Gastrocnemius medialis (tissue), 4 donors: ENCODE measurements around the gene TAX1BP3.

Experiments
- POLR2A ChIP-seq, 2 donors: fragments of 450-650 bp; IDR thresholded peaks; one replicate each; pipeline ENCODE4 v1.6.1; 2017; ENCODE audit warnings: antibody characterized with exemption in 2 of 2, mild to moderate bottlenecking in 2 of 2, moderate library complexity in 2 of 2
- TF ChIP-seq, protein P1 (sequence below), 5 experiments: fragments of 450-650 bp in 3 of 5; fragments of 200-600 bp in 2 of 5; sonication (generic) in 2 of 5; IDR thresholded peaks in 4 of 5; conservative IDR thresholded peaks in 1 of 5; 1 replicate in 4 of 5; 2 replicates in 1 of 5; pipeline ENCODE4 v1.5.1; 2016 to 2019; ENCODE audit warnings: antibody characterized with exemption in 5 of 5, mild to moderate bottlenecking in 3 of 5, moderate library complexity in 3 of 5

DNA sequence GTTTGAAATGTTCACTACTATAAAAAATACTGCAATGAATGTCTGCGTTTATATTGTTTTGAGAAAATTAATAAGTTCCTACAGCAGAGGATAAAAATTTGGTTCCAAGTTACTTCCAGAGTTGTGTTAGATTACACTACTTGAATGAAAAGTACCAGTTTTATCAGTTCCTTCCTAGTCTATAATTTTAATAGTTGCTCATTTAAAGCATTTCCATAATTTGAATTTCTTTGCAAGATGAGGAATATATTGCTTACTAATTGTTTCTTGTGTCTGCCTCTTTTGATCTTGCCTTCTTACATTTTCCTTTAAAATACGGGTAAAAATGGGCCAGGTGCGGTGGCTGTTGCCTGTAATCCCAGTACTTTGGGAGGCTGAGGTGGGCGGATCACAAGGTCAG lies 4.2 kb upstream of the TAX1BP3 start:
- TF ChIP-seq, protein P1, sequence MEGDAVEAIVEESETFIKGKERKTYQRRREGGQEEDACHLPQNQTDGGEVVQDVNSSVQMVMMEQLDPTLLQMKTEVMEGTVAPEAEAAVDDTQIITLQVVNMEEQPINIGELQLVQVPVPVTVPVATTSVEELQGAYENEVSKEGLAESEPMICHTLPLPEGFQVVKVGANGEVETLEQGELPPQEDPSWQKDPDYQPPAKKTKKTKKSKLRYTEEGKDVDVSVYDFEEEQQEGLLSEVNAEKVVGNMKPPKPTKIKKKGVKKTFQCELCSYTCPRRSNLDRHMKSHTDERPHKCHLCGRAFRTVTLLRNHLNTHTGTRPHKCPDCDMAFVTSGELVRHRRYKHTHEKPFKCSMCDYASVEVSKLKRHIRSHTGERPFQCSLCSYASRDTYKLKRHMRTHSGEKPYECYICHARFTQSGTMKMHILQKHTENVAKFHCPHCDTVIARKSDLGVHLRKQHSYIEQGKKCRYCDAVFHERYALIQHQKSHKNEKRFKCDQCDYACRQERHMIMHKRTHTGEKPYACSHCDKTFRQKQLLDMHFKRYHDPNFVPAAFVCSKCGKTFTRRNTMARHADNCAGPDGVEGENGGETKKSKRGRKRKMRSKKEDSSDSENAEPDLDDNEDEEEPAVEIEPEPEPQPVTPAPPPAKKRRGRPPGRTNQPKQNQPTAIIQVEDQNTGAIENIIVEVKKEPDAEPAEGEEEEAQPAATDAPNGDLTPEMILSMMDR (IDR thresholded peaks at IDR 0.05 in 4 of 5, conservative IDR thresholded peaks at IDR 0.05 in 1 of 5): no peak
- no peak for TF ChIP-seq POLR2A (IDR thresholded peaks at IDR 0.05)
